Measurements from ENCODE around the gene METTL9.
"Not testable (repeated sequence)": the region's sequence is repeated elsewhere in the genome, so short reads cannot be mapped to it uniquely, and the experiment has no call there.

METTL9 gene

GRCh38 chr16:21584817-21585216 is 14.6 kb upstream of the METTL9 start:
- ChIA-PET CTCF (interaction anchor here (0.7 to 4.4 kb wide), 11 partner anchors 10 to 124 kb away, joined by 3 to 58 read pairs (median 4); no protein-coding TSS in a partner anchor), POLR2A (interaction anchor here (0.6 kb wide), 1 partner anchor 603 kb away, joined by 5 read pairs; no protein-coding TSS in a partner anchor)
- TF ChIP-seq CTCF (IDR thresholded peaks at IDR 0.05; ENCODE audit: control extremely low read depth, extremely low read depth, low read depth, missing control alignments) = no peak
- no peak for DNase-seq (ENCODE audit: extremely low spot score)

- CTCF ChIA-PET = interaction anchor here (0.8 to 2.6 kb wide), 4 partner anchors 16 to 120 kb away, joined by 3 to 12 read pairs (median 3); no protein-coding TSS in a partner anchor
- DNase-seq (ENCODE audit: extremely low spot score); POLR2A ChIA-PET: not testable (repeated sequence)
Observed at GRCh38 chr16:21588593-21588992, 10.8 kb upstream of the METTL9 start.

- no peak for TF ChIP-seq CTCF (IDR thresholded peaks at IDR 0.05; ENCODE audit: control extremely low read depth, extremely low read depth, low read depth, missing control alignments)
- ChIA-PET CTCF (interaction anchor here (0.8 to 2.3 kb wide), 4 partner anchors 37 to 1027 kb away, joined by 3 to 9 read pairs (median 3); no protein-coding TSS in a partner anchor), POLR2A (no interaction called here)
- DNase-seq (ENCODE audit: extremely low spot score) = no peak
Observed at GRCh38 chr16:21589551-21589950, 9.8 kb upstream of the METTL9 start.

- ChIA-PET POLR2A (no interaction called here), CTCF (interaction anchor here (0.8 to 2.3 kb wide), 4 partner anchors 38 to 1027 kb away, joined by 3 to 9 read pairs (median 3); no protein-coding TSS in a partner anchor)
- TF ChIP-seq CTCF (IDR thresholded peaks at IDR 0.05; ENCODE audit: control extremely low read depth, extremely low read depth, low read depth, missing control alignments) = no peak
- DNase-seq (ENCODE audit: extremely low spot score) = no peak
Observed at GRCh38 chr16:21590287-21590686, 9.1 kb upstream of the METTL9 start.

GRCh38 chr16:21590796-21591195 is 8.6 kb upstream of the METTL9 start:
- TF ChIP-seq CTCF (IDR thresholded peaks at IDR 0.05; ENCODE audit: control extremely low read depth, extremely low read depth, low read depth, missing control alignments) = no peak
- CTCF ChIA-PET = interaction anchor here (1.3 to 2.3 kb wide), 3 partner anchors 21 to 118 kb away, joined by 4 to 9 read pairs (median 4); no protein-coding TSS in a partner anchor
- POLR2A ChIA-PET = no interaction called here
- DNase-seq (ENCODE audit: extremely low spot score) = no peak

GRCh38 chr16:21592191-21592590 is 7.2 kb upstream of the METTL9 start:
- CTCF ChIA-PET = interaction anchor here (0.9 to 1.4 kb wide), 3 partner anchors 9 to 65 kb away, joined by 4 read pairs; no protein-coding TSS in a partner anchor
- POLR2A ChIA-PET = no interaction called here
- TF ChIP-seq CTCF (IDR thresholded peaks at IDR 0.05; ENCODE audit: control extremely low read depth, extremely low read depth, low read depth, missing control alignments) = no peak
- no peak for DNase-seq (ENCODE audit: extremely low spot score)

GRCh38 chr16:21593530-21594289 is 5.7 kb upstream of the METTL9 start:
- ChIA-PET CTCF (interaction anchor here (0.9 to 1.3 kb wide), 2 partner anchors 11 to 49 kb away, joined by 3 to 5 read pairs; no protein-coding TSS in a partner anchor), POLR2A (no interaction called here)
- no peak for DNase-seq (ENCODE audit: extremely low spot score)
- no peak for TF ChIP-seq CTCF (IDR thresholded peaks at IDR 0.05; ENCODE audit: control extremely low read depth, extremely low read depth, low read depth, missing control alignments)

All from GM10248 (cell line).